Fibroblast of lung (primary cell): ENCODE data around the gene RALBP1. TPM values are rescaled to one million over a fixed set of nuclear protein-coding genes. Genes with fewer than 3 reads are reported as not detected.

Experiments used
- DNase-seq, 2 donors: peaks; one replicate each; pipeline versions ENCODE4 v3.0.0 to v3.0.0-alpha.2; 2010; ENCODE audit warnings: low read depth in 2 of 2
- H2AFZ ChIP-seq: 2 replicates; pipeline ENCODE4 v1.5.1; 2012; ENCODE audit warnings: low read length, control low read depth, inconsistent platforms
- H3K27ac ChIP-seq: 2 replicates; pipeline ENCODE4 v1.5.1; 2011; ENCODE audit warnings: low read length, control low read depth; ENCODE audit not compliant: insufficient read depth
- H3K27me3 ChIP-seq: 2 replicates; pipeline ENCODE4 v1.5.1; 2011; ENCODE audit warnings: mild to moderate bottlenecking, low read length; ENCODE audit not compliant: control insufficient read depth, insufficient read depth
- H3K36me3 ChIP-seq: 2 replicates; pipeline ENCODE4 v1.5.1; 2011; ENCODE audit warnings: low read length; ENCODE audit not compliant: control insufficient read depth, insufficient read depth
- H3K4me1 ChIP-seq: 2 replicates; pipeline ENCODE4 v1.5.1; 2011; ENCODE audit warnings: low read length; ENCODE audit not compliant: control insufficient read depth, insufficient read depth; ENCODE audit errors: extremely low read depth
- H3K4me2 ChIP-seq: 2 replicates; pipeline ENCODE4 v1.5.1; 2011; ENCODE audit warnings: low read length, control low read depth; ENCODE audit not compliant: insufficient read depth; ENCODE audit errors: extremely low read depth
- H3K4me3 ChIP-seq, 4 experiments: fragments of 200-600 bp in 1 of 4; sonication (generic) in 1 of 4; replicated peaks in 1 of 4; 2 replicates each; pipeline ENCODE4 v1.5.1; 2011 to 2016; ENCODE audit warnings: low read length in 4 of 4, low read depth in 3 of 4, mild to moderate bottlenecking in 3 of 4, control low read depth in 2 of 4, inconsistent platforms in 1 of 4, mixed read lengths in 1 of 4; ENCODE audit not compliant: insufficient read depth in 1 of 4; ENCODE audit errors: control extremely low read depth in 1 of 4
- H3K79me2 ChIP-seq: 2 replicates; pipeline ENCODE4 v1.5.1; 2012; ENCODE audit warnings: mild to moderate bottlenecking, low read length, inconsistent platforms; ENCODE audit not compliant: control insufficient read depth, insufficient read depth
- H3K9ac ChIP-seq: 2 replicates; pipeline ENCODE4 v1.5.1; 2011; ENCODE audit warnings: mild to moderate bottlenecking, low read length, control low read depth; ENCODE audit not compliant: insufficient read depth
- H3K9me3 ChIP-seq: 2 replicates; pipeline ENCODE4 v1.5.1; 2012; ENCODE audit warnings: low read depth, low read length; ENCODE audit not compliant: control insufficient read depth, insufficient read depth
- H4K20me1 ChIP-seq: 2 replicates; pipeline ENCODE4 v1.5.1; 2011; ENCODE audit warnings: low read length; ENCODE audit not compliant: control insufficient read depth, insufficient read depth; ENCODE audit errors: extremely low read depth
- CTCF ChIP-seq, 2 donors: IDR thresholded peaks in 1 of 2; conservative IDR thresholded peaks in 1 of 2; 1 replicate in 1 of 2; 2 replicates in 1 of 2; pipeline ENCODE4 v1.5.1; 2011 to 2012; ENCODE audit warnings: low read length in 2 of 2, control low read depth in 1 of 2, inconsistent platforms in 1 of 2, low read depth in 1 of 2, mild to moderate bottlenecking in 1 of 2
- EZH2 ChIP-seq: IDR thresholded peaks from 2 replicates; pipeline ENCODE4 v1.5.1; 2012; ENCODE audit warnings: low read length, control low read depth, mild to moderate bottlenecking; ENCODE audit errors: missing control alignments
- polyA plus RNA-seq, 2 donors: library from polyadenylated mRNA; depleted of rRNA in 1 of 2; stranded (reverse) in 1 of 2; unstranded in 1 of 2; fragments of >200 nt; gene quantifications; 2 replicates each; pipeline ENCODE4 v1.2.1, GENCODE V29; 2011 to 2012; ENCODE audit warnings: missing spikeins in 1 of 2
- total RNA-seq: library from RNA; depleted of rRNA; stranded (reverse); fragments of >200 nt; gene quantifications from 2 replicates; pipeline ENCODE4 v1.2.1, GENCODE V29; 2014

RALBP1 gene
- total and polyA plus RNA-seq, 2 donors (not counting 1 experiment from before 2014, with no cell fraction given), result 72.3 to 72.4 TPM

GRCh38 chr18:9513971-9514512 lies 38.7 kb downstream of the RALBP1 start:
- no peak overlapping the region for H3K4me2 ChIP-seq
- H3K36me3 ChIP-seq, result no peaks in the 10 kb centered on the region
- no peaks in the 10 kb centered on the region for H3K9me3 ChIP-seq
- H3K4me3 ChIP-seq, result no peak overlapping the region
- no peak overlapping the region for H3K27ac ChIP-seq
- H3K4me1 ChIP-seq, result peaks cover 6% of the 10 kb centered on the region
- no peaks in the 10 kb centered on the region for H3K27me3 ChIP-seq
- no peaks in the 10 kb centered on the region for H4K20me1 ChIP-seq
- H3K79me2 ChIP-seq, result peaks cover 5% of the 10 kb centered on the region
- no peak overlapping the region for H2AFZ ChIP-seq
- peak; percentile 39 to 86 for DNase-seq
- no peak overlapping the region for H3K9ac ChIP-seq
- TF ChIP-seq EZH2 (no peak), CTCF (conservative IDR thresholded peaks at IDR 0.05 in 1 of 2, IDR thresholded peaks at IDR 0.05 in 1 of 2; ENCODE audit: low read depth in 1 of 2, low read length in 2 of 2) (no peak)

DNA sequence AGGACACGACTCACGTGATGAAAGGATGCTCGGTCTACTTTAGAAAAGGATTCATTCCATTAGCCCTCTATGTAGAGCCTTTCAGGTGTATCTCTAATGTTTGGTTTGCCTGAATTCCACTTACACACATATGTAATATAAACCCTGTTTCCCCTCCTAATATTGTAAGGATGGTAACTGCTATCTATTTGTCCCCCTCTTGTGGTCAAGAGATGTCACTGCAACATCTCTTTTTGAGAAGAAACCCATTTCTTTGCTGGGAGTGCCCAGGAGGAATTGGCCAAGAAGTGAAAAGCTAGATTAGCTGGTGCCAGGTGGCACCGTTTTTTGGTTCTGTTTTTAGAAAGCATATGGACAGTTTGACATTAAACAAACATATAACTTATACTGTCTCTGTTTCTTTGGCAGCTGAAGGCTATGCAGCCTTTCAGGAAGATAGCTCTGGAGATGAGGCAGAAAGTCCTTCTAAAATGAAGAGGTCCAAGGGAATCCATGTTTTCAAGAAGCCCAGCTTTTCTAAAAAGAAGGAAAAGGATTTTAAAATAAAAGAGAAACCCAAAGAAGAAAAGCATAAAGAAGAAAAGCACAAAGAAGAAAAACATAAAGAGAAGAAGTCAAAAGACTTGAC lies 41.2 kb downstream of the RALBP1 start:
- H3K4me1 ChIP-seq, result peaks cover 6% of the 10 kb centered on the region
- no peak overlapping the region for H3K27ac ChIP-seq
- no peak overlapping the region for H3K4me2 ChIP-seq
- no peak overlapping the region for H2AFZ ChIP-seq
- H3K4me3 ChIP-seq, result no peak overlapping the region
- H3K27me3 ChIP-seq, result no peaks in the 10 kb centered on the region
- H3K36me3 ChIP-seq, result no peaks in the 10 kb centered on the region
- no peaks in the 10 kb centered on the region for H4K20me1 ChIP-seq
- no peak overlapping the region for H3K9ac ChIP-seq
- peak; percentile 42 to 72 for DNase-seq
- TF ChIP-seq EZH2 (no peak), CTCF (conservative IDR thresholded peaks at IDR 0.05 in 1 of 2, IDR thresholded peaks at IDR 0.05 in 1 of 2; ENCODE audit: low read depth in 1 of 2, low read length in 2 of 2) (peak; percentile 69 to 88)
- H3K9me3 ChIP-seq, result no peaks in the 10 kb centered on the region
- H3K79me2 ChIP-seq, result peaks cover 2% of the 10 kb centered on the region

- Histone ChIP-seq H3K27ac (no peak overlapping the region), H3K9ac (no peak overlapping the region), H3K27me3 (no peaks in the 10 kb centered on the region), H3K4me2 (no peak overlapping the region), H3K36me3 (no peaks in the 10 kb centered on the region), H3K79me2 (peaks cover 1% of the 10 kb centered on the region), H3K4me1 (peaks cover 6% of the 10 kb centered on the region), H4K20me1 (no peaks in the 10 kb centered on the region), H2AFZ (no peak overlapping the region), H3K4me3 (no peak overlapping the region), H3K9me3 (no peaks in the 10 kb centered on the region)
- TF ChIP-seq EZH2 (no peak), CTCF (conservative IDR thresholded peaks at IDR 0.05 in 1 of 2, IDR thresholded peaks at IDR 0.05 in 1 of 2; ENCODE audit: low read depth in 1 of 2, low read length in 2 of 2) (no peak)
- DNase-seq, result no peak
Observed at GRCh38 chr18:9517869-9518268, 42.6 kb downstream of the RALBP1 start.
